ENCODE data around the gene SLC22A7.

Gene SLC22A7

GRCh38 chr6:43308990-43309477 is 11.0 kb downstream of the SLC22A7 start:
- Histone ChIP-seq H3K79me2 (ENCODE audit: insufficient read depth, low read length) (no peaks in the 10 kb centered on the region), H3F3A (ENCODE audit: low read depth) (no peaks in the 10 kb centered on the region), H2AFZ (ENCODE audit: low read length) (no peak overlapping the region), H3K4me1 (ENCODE audit: insufficient read depth, low read length, poor library complexity, severe bottlenecking) (no peaks in the 10 kb centered on the region), H3K4me3 (ENCODE audit: low read length, poor library complexity, severe bottlenecking) (no peak overlapping the region), H3K4me2 (ENCODE audit: low read depth, low read length, poor library complexity, severe bottlenecking) (no peak overlapping the region), H3K27me3 (ENCODE audit: insufficient read depth, low read length, poor library complexity, severe bottlenecking) (no peaks in the 10 kb centered on the region), H4K20me1 (ENCODE audit: insufficient read depth, low read length, poor library complexity, severe bottlenecking) (no peaks in the 10 kb centered on the region), H3K9me2 (replicated peaks; ENCODE audit: low read depth, low read length) (no peaks in the 10 kb centered on the region), H3K9me3 (ENCODE audit: insufficient read depth, low read depth, low read length) (no peaks in the 10 kb centered on the region), H3K9ac (ENCODE audit: low read depth, low read length, poor library complexity, severe bottlenecking) (no peak overlapping the region), H3K36me3 (ENCODE audit: insufficient read depth, low read length) (no peaks in the 10 kb centered on the region)
- TF ChIP-seq EZH2phosphoT487 (IDR thresholded peaks at IDR 0.05; ENCODE audit: borderline replicate concordance) (no peak), CTCF (conservative IDR thresholded peaks at IDR 0.05; ENCODE audit: low read length) (no peak)

GRCh38 chr6:43310134-43310533 is 12.1 kb downstream of the SLC22A7 start:
- Histone ChIP-seq H3K79me2 (ENCODE audit: insufficient read depth, low read length) (no peaks in the 10 kb centered on the region), H3K9me2 (replicated peaks; ENCODE audit: low read depth, low read length) (no peaks in the 10 kb centered on the region), H4K20me1 (ENCODE audit: insufficient read depth, low read length, poor library complexity, severe bottlenecking) (no peaks in the 10 kb centered on the region), H3K9me3 (ENCODE audit: insufficient read depth, low read depth, low read length) (no peaks in the 10 kb centered on the region), H3K27me3 (ENCODE audit: insufficient read depth, low read length, poor library complexity, severe bottlenecking) (no peaks in the 10 kb centered on the region), H3F3A (ENCODE audit: low read depth) (no peaks in the 10 kb centered on the region), H3K4me2 (ENCODE audit: low read depth, low read length, poor library complexity, severe bottlenecking) (no peak overlapping the region), H3K9ac (ENCODE audit: low read depth, low read length, poor library complexity, severe bottlenecking) (no peak overlapping the region), H3K4me3 (ENCODE audit: low read length, poor library complexity, severe bottlenecking) (no peak overlapping the region), H3K4me1 (ENCODE audit: insufficient read depth, low read length, poor library complexity, severe bottlenecking) (no peaks in the 10 kb centered on the region), H2AFZ (ENCODE audit: low read length) (no peak overlapping the region), H3K36me3 (ENCODE audit: insufficient read depth, low read length) (no peaks in the 10 kb centered on the region)
- TF ChIP-seq CTCF (conservative IDR thresholded peaks at IDR 0.05; ENCODE audit: low read length): no peak
- TF ChIP-seq EZH2phosphoT487 (IDR thresholded peaks at IDR 0.05; ENCODE audit: borderline replicate concordance): no peak

GRCh38 chr6:43310624-43311023 is 12.6 kb downstream of the SLC22A7 start:
- no peak overlapping the region for H2AFZ ChIP-seq (ENCODE audit: low read length)
- no peak overlapping the region for H3K4me2 ChIP-seq (ENCODE audit: low read depth, low read length, poor library complexity, severe bottlenecking)
- no peaks in the 10 kb centered on the region for H3K79me2 ChIP-seq (ENCODE audit: insufficient read depth, low read length)
- H3K36me3 ChIP-seq (ENCODE audit: insufficient read depth, low read length): no peaks in the 10 kb centered on the region
- no peaks in the 10 kb centered on the region for H3K9me2 ChIP-seq (replicated peaks; ENCODE audit: low read depth, low read length)
- TF ChIP-seq EZH2phosphoT487 (IDR thresholded peaks at IDR 0.05; ENCODE audit: borderline replicate concordance): no peak
- no peak overlapping the region for H3K4me3 ChIP-seq (ENCODE audit: low read length, poor library complexity, severe bottlenecking)
- H3K9me3 ChIP-seq (ENCODE audit: insufficient read depth, low read depth, low read length): no peaks in the 10 kb centered on the region
- H4K20me1 ChIP-seq (ENCODE audit: insufficient read depth, low read length, poor library complexity, severe bottlenecking): no peaks in the 10 kb centered on the region
- no peaks in the 10 kb centered on the region for H3K27me3 ChIP-seq (ENCODE audit: insufficient read depth, low read length, poor library complexity, severe bottlenecking)
- no peaks in the 10 kb centered on the region for H3F3A ChIP-seq (ENCODE audit: low read depth)
- no peaks in the 10 kb centered on the region for H3K4me1 ChIP-seq (ENCODE audit: insufficient read depth, low read length, poor library complexity, severe bottlenecking)
- no peak overlapping the region for H3K9ac ChIP-seq (ENCODE audit: low read depth, low read length, poor library complexity, severe bottlenecking)

DNA sequence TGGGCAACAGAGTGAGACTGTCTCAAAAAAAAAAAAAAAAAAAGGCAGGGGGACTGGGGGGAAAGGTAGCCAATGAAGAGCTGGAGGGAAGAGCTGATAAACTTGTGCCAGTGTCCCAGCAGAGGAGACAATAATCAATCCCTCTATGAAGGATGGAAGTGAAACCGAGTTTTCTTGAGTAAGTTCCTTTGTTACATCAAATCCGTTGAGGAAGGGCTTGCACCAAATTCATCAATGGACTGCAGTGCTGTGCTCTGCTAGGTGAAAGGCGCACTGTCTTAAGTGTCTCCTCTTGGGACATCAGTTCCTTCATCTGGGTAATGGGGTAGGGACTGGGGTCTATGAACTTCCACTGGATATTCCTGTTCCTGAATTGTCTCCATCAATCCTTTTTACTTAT is 13.6 kb downstream of the SLC22A7 start:
- no peak overlapping the region for H3K9ac ChIP-seq (ENCODE audit: low read depth, low read length, poor library complexity, severe bottlenecking)
- no peaks in the 10 kb centered on the region for H3K4me1 ChIP-seq (ENCODE audit: insufficient read depth, low read length, poor library complexity, severe bottlenecking)
- H3K4me3 ChIP-seq (ENCODE audit: low read length, poor library complexity, severe bottlenecking): no peak overlapping the region
- H3K79me2 ChIP-seq (ENCODE audit: insufficient read depth, low read length): no peaks in the 10 kb centered on the region
- H3F3A ChIP-seq (ENCODE audit: low read depth): no peaks in the 10 kb centered on the region
- H3K36me3 ChIP-seq (ENCODE audit: insufficient read depth, low read length): no peaks in the 10 kb centered on the region
- TF ChIP-seq CTCF (conservative IDR thresholded peaks at IDR 0.05; ENCODE audit: low read length) (no peak), EZH2phosphoT487 (IDR thresholded peaks at IDR 0.05; ENCODE audit: borderline replicate concordance) (no peak)
- H3K9me3 ChIP-seq (ENCODE audit: insufficient read depth, low read depth, low read length): no peaks in the 10 kb centered on the region
- H3K9me2 ChIP-seq (replicated peaks; ENCODE audit: low read depth, low read length): no peaks in the 10 kb centered on the region
- H4K20me1 ChIP-seq (ENCODE audit: insufficient read depth, low read length, poor library complexity, severe bottlenecking): no peaks in the 10 kb centered on the region
- no peak overlapping the region for H2AFZ ChIP-seq (ENCODE audit: low read length)
- H3K27me3 ChIP-seq (ENCODE audit: insufficient read depth, low read length, poor library complexity, severe bottlenecking): no peaks in the 10 kb centered on the region
- no peak overlapping the region for H3K4me2 ChIP-seq (ENCODE audit: low read depth, low read length, poor library complexity, severe bottlenecking)
